NK-92 (cell line): ENCODE data around the gene CLSTN1.

ENCODE experiments used
- DNase-seq: peaks from one replicate; lab custom pipeline; 2025; ENCODE audit not compliant: unreplicated experiment; lab: John Stamatoyannopoulos, UW

The CLSTN1 gene

GRCh38 chr1:9852004-9852403 is 28.2 kb upstream of the CLSTN1 start:
- DNase-seq: no peak

- no peak for DNase-seq
Observed at GRCh38 chr1:9850442-9851162, 26.8 kb upstream of the CLSTN1 start.

- no peak for DNase-seq
Observed at GRCh38 chr1:9849691-9850441, 26.1 kb upstream of the CLSTN1 start.

- no peak for DNase-seq
Observed at GRCh38 chr1:9848022-9848421, 24.3 kb upstream of the CLSTN1 start.

GRCh38 chr1:9847269-9847668 is 23.5 kb upstream of the CLSTN1 start:
- DNase-seq: no peak

DNA sequence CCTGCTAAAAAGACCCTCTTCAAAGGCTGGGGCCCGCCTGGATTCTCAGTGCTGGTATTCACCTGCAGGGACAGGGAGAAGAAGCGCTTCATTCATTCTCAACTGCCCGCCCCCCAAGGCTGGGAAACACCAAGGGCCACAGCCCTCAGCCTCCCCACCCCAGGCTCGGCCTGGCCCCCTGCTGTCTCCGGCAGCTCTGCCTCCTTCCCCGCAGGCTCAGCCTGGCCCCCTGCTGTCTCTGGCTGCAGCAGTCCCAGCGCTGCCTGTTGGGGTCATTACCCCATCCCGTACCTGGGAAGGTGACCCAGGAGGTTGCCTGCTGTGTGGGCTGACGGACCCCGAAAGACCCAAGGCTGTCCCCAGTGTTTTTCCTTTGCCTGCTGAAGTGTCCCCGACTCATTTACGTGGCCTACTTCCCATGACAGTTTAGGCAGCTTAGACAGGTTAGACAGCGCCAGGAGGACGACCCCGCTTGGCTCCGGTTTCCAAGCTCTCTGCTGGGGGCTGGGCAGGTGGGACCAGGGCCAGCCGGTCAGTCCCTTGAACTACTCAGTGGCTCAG is 22.9 kb upstream of the CLSTN1 start:
- no peak for DNase-seq

DNA sequence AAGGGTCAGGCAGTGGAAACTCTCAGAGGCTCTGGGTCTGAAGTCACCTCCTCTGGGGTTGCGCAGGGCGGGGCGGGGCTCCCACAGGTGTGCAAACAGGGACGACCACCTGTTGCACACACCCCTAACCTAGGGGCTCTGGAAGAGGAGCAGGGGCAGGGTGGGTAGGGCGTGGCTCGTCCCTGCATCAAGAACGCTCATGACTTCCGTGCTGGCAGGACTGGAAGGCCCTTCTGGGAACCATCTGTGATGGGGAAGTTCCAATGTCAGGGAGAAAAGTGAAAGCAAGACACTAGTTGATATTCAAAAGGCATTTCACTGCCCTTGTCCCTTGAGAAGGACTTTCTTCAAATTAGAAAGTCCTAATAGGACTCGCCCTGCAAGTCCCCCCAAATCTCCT is 22.1 kb upstream of the CLSTN1 start:
- no peak for DNase-seq

GRCh38 chr1:9844756-9845155 is 21.0 kb upstream of the CLSTN1 start:
- DNase-seq: no peak

DNA sequence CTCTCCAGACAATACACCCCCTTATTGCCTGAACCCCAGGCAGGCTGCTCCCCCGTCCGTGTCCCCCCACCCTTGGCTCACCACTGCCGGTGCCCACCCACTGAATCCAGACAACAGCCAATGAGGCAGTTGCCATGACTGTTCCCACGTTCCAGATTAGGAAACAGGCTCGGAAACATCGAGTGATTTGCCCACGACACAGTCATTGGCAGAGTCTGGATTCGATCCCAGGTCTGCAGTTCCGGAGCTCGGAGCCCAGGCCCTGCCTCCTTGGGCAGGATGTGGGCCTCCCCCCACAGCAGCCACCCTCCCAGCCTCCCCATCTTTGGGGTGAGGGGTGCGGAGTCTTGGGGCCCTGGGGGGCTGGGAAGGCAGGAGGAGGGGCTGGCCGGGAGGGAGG is 20.3 kb upstream of the CLSTN1 start:
- no peak for DNase-seq

DNA sequence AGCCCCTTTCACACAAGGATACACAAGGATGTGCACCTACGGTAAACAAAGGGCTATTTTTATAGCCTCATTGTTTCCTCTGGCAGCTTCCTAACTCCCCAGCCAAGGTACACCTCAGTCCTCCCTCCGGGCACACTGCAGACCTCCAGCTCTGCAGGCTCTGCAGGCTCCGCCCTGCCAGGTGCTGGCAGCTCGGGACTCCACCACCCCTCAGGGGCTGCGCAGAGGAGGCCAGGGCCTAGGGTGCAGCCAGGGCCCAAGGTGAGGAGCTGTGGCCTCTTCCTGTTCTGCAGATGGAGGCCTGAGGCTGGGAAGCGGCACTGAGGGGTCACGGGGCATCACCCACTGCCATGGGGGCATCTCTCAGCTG is 19.8 kb upstream of the CLSTN1 start:
- no peak for DNase-seq

GRCh38 chr1:9842781-9843575 is 19.2 kb upstream of the CLSTN1 start:
- no peak for DNase-seq

- DNase-seq: no peak
Observed at GRCh38 chr1:9842073-9842711, 18.4 kb upstream of the CLSTN1 start.

DNA sequence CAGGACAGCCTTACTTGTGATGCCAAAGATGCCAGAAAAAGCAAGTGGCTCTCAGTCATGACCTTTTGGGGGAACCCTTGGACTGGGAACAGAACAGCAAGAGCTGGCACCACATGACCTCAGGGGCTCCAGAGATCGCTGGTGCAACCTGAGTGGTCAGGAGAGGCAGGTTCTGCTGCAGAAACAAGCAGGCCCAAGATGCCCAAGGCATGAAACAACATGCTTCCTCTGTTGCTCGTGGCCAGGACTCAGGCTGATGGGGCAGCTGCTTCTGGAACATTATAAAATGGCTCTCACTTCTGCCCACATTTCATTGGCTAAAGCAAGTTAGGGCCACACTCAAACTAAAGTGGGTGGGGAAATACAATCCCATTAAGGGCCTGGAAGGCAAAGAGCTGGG is 17.7 kb upstream of the CLSTN1 start:
- no peak for DNase-seq

DNA sequence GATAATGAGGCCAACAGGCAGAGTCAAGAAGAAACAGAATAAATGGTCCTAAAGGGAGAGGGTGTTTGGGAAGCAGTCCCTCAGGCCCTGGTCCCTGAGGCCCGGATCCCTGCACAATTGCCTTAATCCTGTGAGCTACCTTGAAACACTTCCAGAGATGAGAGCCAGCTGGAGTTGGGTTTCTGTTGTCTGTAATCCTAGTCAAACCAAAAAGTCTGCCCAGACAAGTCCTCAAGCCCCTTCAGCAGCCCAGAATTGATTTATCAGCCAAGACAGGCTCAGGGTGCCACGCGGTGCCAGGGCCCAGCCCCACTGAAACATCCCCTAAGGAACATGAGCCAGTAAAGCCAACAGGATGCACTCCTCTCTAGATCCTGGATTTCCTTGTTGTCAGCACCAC is 16.4 kb upstream of the CLSTN1 start:
- DNase-seq: no peak

GRCh38 chr1:9838946-9839345 is 15.2 kb upstream of the CLSTN1 start:
- DNase-seq: no peak

DNA sequence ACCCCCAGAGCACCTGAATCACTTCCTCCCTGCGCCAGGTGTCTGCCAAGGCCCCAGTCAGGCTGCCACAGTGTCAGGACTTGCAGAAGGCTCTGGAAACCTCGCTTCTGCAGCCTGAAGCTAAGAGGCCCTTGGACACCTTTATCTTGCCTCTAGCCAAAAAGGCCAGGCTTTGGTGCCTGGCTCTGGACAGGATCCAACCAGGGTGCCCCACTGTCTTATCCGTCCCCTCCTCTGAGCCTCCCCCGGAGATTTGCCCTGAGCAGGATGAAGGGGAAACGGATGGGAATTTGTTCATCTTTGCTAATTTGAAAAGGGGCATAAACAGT is 12.8 kb upstream of the CLSTN1 start:
- no peak for DNase-seq

DNA sequence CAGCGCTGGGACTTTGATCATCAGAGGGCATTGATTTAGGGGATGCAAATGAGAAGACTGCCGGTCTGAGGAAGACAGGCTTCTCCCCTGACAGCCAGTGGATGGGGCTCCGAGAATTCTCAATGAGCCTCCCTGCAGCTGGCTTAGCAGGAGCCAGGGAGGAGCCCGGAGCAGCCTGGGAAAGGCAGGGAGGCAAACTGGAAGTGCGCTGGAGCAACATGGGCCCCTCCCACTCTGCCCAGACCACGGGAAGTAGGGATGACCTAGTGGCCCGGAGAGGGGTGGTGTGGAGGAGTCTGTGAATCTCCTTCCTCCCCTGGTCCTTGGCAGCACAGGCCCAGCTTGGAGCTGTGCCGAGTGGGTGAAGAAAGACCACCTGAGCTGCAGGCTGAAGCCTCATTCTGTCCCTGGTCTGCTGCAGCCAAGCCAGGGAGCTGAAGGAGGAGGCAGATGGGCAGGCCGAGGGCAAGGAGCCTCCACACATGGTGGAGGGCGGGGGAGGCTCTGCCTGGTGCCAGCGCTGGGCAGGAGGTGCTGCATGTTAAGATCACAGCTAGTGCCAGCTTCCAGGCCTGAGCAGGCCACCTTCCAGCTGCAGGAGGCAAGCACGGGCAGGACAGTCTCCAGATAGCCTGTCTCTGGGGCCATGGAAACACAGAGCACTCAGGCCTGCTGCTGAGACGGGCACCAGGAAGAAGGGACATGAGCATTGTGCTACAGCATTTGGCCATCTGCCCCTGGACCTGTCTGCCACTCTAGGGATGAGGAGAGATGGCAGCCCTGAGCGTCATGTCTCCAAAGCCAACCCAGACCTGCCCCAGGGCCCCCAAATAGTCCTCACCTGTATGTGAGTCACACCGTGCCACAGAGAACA is 12.2 kb upstream of the CLSTN1 start:
- DNase-seq: no peak

- DNase-seq: no peak
Observed at GRCh38 chr1:9835404-9835757, 11.6 kb upstream of the CLSTN1 start.

- DNase-seq: no peak
Observed at GRCh38 chr1:9833632-9834031, 9.9 kb upstream of the CLSTN1 start.

DNA sequence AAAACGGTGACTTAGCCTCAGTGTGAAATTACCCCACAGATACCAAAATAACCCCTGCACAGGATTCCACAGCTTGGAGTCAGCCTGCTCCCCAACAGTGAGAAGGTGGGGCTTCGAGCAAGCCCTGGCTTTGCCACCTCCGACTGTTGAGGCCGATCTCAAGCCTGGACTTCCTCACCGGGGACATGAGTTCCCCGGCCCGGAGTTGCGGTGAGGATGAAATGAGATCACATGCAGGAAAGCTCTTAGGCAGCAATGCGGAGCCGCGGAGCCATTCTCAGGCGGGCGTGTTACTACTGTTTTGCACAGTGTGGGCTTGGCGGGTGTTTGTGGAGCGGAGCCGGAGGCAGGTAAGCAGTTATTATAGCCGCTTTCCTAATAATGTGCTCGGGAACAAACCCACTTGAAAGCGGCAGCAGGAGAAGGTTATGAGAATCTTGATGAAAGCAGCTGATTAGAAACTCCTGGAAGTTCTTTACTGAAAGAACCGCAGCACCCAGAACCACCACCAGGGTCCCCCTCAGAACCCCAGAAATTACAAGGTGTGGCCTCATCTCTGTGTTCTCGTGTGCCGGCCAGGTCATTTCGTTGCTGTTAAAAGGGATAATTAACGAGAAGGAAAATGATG is 3.9 kb upstream of the CLSTN1 start:
- DNase-seq: no peak
